HG02938 (cell line): ENCODE data around the gene STEAP1B.
"Not testable (repeated sequence)": the region's sequence is repeated elsewhere in the genome, so short reads cannot be mapped to it uniquely, and the experiment has no call there.

ENCODE experiments used
- ATAC-seq: cut with Tn5 transposase; IDR thresholded peaks from one replicate; pipeline ENCODE4 v1.9.1; 2021; ENCODE audit warnings: mild to moderate bottlenecking, moderate library complexity; ENCODE audit not compliant: unreplicated experiment

The STEAP1B gene

DNA sequence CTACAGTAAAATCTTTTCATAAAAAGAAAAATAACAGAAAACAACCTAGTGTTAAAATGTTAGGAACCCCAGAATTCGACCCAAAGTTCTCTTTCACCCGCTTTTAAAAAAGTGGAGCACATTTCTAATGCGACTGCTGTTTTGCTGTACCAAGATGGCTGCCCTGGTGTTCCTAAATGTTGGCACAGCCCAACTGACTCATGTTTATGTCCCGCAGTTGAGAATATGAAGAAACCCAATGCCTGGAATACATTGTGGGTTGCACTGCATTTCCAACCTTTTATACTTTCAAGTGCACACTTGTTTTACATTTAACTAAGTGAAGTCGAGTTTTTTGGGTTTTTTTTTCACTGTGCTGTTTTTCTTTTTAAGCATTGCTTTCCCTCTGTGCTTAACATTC, 944 bp downstream of the STEAP1B start:
- ATAC-seq = no peak

DNA sequence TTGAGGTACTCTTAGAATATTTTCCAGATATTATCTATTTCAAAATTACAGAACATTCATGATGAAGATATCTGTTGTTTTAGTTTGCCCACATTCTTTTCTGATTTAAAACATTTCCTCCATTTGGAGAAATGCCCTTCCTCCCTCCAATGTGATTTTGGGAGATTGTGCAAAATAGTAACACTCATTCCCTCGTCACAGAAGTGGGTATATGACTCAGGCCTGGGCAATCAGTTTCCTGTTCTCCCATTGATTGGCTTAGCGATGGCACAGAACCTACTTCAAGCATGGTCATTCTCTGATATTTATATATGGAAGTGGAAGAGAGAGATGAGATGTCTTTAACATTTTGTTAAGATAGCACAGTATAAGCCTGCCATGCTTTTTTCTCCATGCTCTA, 3.1 kb downstream of the STEAP1B start:
- not testable (repeated sequence) for ATAC-seq

DNA sequence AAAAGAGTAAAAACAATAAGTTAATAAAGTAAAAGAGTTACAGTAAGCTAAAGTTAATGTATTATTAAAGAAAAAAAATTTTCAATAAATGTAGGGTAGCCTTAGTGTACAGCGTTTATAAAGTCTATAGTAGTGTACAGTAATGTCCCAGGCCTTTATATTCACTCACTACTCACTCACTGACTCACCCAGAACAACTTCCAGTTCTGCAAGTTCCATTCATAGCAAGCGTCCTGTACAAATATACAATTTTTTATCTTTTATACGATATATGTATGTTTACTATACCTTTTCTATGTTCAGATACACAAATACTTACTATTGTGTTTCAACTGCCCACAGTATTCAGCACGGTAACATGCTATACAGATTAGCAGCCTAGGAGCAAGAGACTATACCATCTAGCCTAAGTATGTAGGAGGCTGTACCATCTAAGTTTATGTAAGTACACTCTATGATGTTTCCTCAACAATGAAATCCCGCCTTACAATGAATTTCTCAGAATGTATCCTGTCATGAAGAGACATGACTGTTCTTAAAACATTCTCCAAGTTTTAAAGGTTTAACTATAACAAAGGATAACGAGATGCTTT, 3.6 kb downstream of the STEAP1B start:
- not testable (repeated sequence) for ATAC-seq

DNA sequence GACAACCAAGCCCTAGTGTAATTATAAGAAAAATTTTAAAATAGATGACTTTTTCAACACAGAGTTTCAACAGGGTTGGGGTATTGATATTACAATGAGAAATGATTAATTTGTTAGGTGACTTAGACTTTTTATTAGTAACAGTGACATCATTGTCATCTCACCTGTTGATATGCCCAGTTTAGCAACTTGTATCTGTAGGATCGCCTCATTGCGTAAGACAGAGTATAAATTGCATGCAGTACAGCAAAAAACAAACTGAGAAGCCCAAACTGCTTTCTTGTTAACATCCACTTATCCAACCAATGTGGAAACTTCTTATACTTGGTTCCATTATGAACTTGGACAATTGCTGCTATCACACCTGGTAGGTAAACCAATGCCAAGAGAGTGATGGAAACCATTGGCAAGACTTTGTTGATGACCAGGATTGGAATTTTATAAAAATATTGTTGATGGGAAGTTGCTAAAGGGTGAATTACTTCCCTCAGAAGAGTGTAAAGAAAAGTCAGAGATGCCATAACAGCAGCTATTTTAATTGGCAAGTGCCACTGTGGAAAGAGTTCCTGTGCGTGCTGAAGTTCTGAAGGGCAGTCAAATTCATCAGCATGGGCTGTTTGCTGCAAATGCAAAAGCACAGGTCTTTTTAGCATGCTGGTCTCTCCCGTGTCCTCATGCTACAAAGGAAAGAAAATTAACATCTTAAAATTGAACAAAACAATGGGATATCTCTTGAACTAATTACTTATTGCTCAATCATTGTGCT, 6.6 kb downstream of the STEAP1B start:
- ATAC-seq = not testable (repeated sequence)

DNA sequence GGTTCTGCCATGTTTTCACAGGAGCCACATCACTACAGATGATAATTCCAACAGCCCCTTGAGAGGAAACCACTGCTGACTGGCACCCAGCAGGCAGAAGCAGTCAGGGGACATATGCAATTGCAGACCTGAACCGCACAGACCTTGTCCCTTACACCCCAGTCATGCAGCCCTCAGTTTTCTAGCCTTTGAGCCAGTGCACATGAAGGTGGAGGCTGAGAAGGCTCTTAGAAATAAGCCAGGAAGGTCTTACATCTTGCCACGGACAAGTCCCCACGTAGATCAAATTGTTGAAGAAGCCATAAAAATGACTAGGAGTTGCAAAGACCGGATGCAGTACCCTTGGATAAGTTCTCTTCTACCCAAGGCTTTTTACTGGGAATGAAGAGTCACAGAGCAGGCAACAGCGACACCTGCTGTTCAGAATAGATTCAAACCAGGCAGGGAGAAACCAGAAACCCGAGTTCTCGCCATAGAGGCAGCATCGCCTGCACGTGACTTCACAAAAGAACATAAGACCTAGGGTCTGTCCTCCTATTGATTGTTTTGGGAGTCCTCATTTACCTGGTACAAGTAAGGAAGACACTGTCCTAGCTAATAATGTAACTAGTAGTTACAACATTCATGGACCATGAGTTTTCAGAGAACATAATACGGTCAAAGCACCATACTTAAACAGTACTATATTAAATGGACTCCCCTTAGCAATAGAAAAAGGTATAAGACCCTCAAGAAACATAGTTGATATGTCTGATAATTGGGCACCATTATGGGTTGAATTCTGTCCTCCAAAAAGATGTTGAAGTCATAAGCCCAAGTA, 11.1 kb downstream of the STEAP1B start:
- peak; percentile 52 for ATAC-seq

DNA sequence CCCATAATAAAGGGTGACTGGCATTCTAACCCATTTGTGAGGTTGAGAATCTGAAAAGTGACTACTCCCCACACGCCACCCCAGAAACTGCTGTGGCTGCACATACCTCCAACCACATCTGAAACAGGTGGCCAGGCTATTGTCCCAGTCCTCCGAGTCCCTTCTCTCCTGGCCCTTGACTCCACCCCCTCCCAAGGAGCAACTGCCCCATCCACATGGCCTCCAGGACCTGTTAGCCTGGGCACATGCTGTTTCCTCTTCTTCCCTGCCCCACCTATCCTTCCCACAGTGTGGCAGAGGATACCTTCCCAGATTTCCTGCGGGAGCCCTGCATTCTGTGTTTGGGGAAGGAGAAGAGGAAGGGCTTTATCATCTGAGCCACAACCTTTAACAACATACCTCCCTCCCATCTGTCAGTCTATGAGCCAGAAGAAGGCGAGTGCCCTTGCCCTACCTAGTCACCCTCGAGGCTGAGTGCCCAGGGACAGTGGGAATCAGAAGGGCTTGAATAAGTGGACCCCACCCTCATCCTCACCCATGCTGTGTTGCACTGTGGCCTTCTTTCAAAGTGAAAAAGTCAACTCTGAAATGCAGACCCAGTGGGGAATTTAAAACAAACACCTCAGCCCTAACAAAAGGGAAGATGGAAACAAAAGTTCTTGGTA, 11.9 kb downstream of the STEAP1B start:
- no peak for ATAC-seq

DNA sequence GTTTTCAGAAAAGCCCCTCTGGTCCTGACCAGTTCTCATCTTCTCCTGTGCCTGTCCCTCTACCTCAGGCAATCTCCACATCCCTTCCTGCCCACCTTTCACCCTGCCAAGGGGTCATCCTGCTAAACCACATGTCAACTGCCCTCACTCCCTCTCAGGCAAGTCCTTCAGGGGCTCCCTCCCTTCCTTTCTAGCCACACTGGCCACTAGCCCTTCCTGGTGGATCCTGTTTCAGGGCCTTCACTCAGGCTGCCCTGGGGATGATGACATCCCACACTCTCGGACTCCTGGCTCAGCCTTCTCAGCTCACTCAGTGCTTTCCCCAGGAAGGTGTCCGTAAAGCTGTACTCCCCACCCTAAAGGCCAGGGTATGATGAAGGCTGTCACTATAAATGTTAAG, 13.4 kb downstream of the STEAP1B start:
- no peak for ATAC-seq

DNA sequence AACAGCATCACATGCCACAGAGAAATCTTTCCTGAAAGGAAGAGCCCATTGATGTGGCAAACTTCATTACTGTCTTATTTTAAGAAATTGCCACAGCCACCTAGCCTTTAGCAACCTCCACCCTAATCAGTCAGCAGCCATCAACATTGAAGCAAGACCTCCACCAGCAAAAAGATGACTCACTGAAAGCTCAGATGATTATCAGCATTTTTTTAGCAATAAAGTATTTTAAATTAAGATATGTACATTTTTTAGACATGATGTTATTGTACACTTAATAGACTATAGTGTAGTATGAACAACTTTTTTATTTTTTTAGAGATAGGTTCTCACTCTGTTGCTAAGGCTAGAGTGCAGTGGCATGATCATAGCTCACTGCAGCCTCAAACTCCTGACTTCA, 14.8 kb downstream of the STEAP1B start:
- no peak for ATAC-seq

DNA sequence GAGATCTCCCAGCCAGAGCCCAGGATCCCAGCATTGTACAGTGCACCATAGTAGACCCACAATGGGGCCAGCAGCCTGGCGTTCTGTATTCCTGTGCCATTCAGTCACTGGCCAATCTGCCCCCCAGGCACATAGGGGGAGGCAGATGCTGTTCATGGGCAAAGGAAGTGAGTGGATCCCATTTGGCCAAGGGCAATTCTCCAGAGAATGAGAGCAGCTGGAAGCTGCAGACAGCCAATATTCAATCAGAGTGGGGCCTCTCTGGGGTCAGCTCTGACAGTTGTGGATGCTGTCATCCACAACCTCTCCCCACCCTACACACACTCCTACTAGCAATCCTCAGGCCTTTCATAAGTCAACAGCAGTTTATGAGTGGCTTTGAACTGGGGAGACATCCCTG, 17.5 kb downstream of the STEAP1B start:
- ATAC-seq = no peak

DNA sequence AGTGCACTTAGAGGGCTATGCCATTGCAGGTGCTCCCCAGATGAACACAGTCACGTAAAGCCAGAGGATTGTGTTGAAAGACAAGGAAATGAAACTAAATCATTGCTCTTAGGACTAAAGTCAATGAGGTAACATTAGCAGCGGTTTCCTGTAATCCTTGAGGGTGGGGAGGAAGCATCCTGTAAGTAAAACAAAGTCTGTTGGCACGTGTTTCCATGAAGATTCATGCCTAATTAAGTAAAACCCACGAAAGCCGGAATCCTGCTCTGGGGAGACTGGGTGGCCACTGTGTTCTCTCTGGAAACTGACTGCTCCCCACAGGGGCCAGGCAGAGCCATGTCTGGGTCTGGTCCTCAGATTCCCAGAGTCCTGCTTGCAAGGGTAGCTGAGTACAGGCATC, 18.3 kb downstream of the STEAP1B start:
- peak; percentile 88 for ATAC-seq

DNA sequence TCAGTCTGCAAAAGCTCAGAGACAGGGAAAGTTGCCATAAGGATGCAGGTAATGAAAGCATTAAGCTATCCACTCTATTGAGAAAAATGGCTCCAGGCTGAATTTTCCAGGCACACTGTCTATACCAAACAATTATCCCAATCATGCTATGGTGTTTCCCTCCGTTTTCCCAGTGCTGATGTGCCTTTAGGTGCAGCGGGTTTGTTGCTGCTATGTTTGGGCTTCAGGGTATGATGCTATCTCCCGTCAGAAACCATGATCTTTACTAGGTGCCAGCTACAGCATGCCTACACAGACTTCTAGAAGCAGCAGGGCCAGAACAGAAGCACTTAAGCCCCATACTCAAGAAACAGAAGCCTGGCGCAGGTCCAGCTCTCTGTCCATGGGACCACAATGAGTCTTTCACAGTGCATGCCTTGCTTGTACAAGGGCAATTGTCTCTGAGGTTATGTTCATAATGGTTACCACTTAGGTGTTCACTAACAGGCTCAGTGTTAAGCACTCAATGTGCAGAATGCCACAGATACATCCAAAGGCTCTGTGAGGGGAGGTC, 19.4 kb downstream of the STEAP1B start:
- no peak for ATAC-seq

DNA sequence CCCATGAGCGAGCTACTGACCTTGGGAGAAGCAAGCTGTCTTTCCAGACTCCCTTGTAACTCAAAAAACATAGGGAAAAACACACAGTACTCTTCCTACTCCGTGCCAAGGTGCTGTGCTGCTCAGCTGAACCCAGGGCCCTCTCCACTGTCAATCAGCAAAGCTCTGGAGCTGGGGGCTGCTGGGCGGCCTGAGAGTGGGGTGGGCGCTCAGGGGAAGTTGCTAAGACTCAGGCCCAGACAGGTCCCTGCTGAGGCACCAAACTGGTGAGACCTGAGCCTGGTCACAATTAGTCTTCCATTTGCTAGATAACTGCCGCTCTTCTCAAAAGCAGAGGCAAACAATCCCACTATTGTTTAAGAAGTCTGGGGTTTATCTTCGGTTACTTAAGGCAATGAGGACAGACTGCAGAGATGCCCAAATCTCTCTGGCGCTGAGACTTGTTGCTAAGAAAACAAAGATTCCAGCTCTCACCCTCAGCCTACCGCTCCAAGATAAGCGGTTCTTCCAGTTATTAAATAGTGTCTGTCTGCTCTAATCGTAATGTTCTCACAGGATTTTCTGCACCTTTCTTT, 22.0 kb downstream of the STEAP1B start:
- no peak for ATAC-seq

DNA sequence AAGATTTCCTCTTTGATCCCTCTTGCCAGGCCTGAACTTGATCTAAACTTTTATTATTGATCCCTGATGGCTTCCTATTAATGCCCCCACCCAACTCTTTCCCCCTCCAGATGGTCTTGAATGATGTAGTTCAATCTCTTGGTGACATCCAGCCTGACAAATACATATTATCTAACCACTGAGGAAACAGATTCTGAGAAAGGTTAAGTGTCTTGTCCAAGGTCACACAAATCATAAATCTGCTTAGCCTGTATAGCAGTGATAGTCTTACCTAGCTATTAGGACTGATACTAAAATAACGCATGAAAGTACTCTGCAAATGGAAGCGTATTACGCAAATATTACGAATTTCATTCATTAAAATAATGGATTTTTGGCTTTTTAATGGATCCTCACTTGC, 22.7 kb downstream of the STEAP1B start:
- no peak for ATAC-seq

DNA sequence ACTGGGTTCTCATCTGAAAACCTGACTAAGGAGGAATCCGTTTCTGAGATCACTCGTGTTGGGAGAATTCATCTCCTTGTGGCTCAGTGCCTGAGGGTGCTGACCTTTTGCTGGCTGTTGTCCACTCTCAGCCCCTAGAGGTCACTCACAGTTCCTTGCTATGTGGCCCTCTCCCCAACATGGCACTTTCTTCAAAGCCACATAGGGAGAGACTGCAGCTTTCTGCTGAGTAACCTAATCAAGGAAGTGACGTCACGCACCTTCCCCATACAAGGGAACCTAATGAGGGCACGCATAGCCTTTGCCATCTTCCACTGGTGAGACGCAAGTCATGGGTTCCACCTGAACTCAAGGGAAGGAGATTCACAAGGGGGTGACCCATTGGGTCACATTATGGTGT, 23.2 kb downstream of the STEAP1B start:
- ATAC-seq = no peak

DNA sequence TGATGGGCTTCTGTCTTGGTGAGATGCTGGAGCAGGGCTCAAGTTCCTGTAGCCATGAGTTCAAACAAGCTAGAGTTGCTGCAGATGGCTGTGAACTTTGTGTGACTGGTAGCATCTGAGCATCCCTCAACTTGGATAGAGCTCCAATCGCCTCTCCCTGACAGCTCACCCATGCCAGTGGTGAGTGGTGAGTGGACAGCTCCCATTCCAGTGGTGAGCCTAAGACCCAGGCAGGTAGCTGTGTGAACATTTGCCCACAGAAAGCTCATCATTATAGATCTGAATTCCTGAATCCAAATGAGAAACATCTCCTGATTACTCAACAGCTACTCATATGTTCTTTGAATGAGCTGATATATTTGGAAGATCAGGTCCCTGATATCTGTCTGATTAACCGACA, 25.3 kb downstream of the STEAP1B start:
- no peak for ATAC-seq

DNA sequence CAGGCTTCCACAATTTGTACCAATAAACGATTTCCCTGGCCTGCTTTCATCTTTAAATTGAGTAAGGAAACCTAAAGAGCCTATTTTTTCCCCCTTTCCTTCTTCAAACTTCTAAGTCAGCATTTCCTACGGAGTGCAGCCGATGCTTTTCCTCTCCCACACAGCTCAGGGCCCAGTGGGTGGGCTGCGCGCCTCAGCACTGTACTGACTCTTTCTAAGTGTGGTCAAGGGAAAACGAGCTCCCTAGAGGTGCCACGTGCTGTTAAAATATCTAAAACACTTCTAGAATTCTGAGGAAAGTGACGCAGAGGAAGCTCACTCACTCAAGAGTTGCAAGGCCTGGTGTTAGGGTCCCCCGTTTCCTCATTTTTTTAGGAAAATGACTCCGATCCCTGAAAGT, 29.0 kb downstream of the STEAP1B start:
- no peak for ATAC-seq

DNA sequence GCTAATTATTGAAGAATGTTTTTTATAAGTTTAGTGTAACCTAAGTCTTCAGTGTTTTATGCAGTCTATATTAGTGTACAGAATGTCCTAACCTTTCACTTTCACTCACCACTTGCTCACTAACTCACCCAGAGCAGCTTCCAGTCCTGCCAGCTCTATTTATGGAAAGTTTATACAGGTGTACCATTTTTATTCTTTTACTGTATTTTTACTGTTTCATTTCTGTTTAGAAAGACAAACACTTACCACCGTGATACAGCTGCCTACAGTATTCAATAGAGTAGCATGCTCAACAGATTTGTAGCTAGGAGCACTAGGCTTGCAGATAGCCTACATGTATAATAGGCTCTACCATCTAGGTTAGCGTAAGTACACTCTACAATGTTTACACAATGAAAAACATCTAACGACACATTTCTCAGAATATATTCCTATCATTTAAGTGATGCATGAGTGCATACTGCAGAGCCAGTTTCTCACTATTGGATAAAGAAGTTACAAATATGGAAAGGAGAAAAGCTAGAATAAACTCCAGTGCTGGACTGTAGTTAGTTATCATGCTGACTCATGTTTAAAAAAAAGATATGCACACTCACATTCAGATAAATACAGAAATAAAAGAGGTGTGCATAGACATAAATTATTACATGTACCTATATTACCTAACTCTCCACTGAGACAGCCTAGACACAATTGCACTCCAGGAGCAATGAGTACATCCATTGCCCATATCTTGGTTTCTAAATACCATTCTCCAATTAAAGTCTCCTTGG, 30.4 kb downstream of the STEAP1B start:
- ATAC-seq = no peak

DNA sequence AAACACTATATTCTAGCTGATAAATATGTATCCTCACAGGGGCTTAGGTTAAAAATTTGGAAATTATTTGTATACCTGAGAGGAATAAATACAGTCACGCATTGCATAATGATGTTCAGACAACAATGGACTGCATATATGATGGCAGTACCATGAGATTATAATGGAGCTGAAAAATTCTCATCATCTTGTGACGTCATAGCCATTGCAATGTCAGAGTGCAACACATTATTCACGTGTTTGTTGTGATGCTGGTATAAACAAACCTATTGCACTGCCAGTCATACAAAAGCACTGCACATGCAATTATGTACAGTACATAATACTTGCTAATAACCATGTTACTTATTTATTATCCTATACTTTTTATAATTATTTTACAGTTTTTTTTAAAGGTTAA, 31.4 kb downstream of the STEAP1B start:
- ATAC-seq = no peak

DNA sequence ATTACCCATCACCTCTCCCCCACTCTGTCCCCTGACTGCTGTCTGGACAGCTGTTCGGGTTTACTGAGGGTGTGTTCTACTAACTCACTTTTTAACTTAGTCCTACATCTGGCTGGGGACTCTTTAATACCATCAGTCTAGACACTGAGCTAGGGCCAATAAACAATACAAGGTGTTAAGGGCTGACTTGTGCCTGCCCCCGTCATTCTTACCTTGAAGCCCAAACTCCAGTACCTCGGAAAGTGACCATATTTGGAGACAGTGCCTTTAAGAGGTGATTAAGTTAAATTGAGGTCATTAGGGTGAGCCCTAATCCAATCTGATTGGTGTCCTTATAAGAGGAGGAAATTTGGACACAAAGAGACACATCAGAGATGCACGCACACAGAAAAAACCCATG, 35.7 kb downstream of the STEAP1B start:
- no peak for ATAC-seq

DNA sequence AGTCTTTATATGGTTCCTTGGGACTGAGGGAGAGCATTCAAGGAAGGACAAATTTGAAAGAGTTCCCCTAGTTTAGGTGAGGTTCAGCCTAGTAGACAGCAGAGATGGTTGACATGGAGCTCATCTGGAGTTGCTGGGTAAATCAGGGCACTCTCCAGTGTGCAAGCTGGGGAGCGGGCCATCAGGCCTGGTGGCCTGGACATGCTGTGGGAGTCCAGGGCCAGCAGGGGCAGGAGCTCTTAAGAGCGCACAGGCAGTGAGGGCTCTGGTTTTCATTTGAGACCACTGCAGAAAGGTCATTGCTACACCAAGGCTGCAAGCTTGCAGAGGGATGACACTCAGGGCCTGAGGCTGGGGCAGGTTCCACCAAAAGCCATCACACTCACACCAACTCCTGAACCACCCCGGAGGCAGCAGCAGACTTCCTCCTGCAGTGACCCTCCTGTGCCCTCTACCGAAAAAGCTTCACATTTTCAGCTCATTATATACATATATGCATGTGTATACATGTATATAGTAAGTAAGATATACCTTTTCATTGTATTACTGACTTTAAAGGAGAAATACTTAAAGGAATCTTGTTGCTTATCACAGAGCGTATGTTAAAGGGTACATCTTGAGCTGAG, 39.5 kb downstream of the STEAP1B start:
- no peak for ATAC-seq
